AG10803 (cell line): ENCODE measurements around the gene RWDD2A.
A peak's percentile ranks its signal among the peaks of the same experiment; 100 is the strongest.
"Not testable (repeated sequence)": the region's sequence is repeated elsewhere in the genome, so short reads cannot be mapped to it uniquely, and the experiment has no call there.

Experiments used
- DNase-seq: peaks from one replicate; pipeline ENCODE4 v3.0.0; 2010; ENCODE audit warnings: low read depth
- H3K4me3 ChIP-seq: 2 replicates; pipeline ENCODE4 v1.5.1; 2011; ENCODE audit warnings: mild to moderate bottlenecking, low read length, control low read depth
- CTCF ChIP-seq: conservative IDR thresholded peaks from 2 replicates; pipeline ENCODE4 v1.5.1; 2011; ENCODE audit warnings: mild to moderate bottlenecking, low read length, control low read depth, inconsistent platforms

RWDD2A gene

DNA sequence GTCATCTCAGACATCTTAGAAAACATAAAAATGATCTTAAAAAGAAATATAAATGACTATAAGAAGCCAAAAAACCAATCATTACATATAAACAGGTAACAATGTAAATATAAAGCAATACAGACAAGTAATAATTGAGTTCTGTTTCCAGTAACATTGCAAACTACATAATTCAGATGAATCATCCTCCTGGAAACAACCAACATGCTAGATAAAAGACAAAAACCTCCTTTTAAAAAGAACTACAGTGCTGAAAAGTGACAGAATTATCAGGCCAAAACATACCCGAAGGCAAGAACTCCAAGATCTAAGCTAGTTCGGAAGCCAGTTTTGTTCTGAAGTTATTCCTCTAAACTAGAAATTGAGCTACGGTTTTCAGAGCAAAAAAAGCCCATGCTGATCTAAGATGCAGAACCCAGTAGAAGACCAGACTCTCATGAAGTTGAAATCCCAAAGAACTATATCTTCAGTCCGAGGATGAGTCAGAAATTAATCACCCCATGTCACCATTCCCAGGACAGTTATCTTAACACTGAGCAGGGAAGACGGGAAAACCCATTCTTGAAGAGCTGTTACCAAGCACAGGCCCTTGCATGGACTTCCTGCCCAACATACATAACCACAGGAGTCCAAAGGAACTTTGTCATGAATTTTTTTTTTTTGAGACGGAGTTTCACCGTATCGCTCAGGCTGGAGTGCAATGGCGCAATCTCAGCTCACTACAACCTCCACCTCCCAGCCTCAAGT lies 9.9 kb upstream of the RWDD2A start:
- peak; percentile 90 for DNase-seq

DNA sequence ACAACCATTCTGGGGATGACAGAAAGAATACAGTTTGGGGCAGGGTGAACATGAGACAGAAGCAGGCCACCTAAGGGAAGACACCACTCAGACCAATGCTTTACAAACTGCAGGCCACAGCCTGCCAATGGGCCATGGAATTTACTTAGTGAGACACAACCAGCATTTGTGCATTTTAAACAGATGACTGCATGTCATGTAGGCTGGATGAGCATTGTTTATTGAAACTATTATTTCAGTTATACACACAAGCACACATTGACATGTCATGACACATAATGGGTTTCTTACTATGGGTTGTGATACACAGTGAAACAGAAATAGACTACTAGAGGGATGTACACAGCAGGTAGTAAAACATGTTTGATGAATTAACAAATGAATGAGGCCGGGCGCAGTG lies 8.1 kb upstream of the RWDD2A start:
- no peak for DNase-seq
- H3K4me3 ChIP-seq: no peak overlapping the region
- no peak for TF ChIP-seq CTCF

More for the DNA sequence above, 9.9 kb upstream of the RWDD2A start:
- no peak for TF ChIP-seq CTCF
- no peak overlapping the region for H3K4me3 ChIP-seq

GRCh38 chr6:83188501-83188900 lies 4.7 kb upstream of the RWDD2A start:
- H3K4me3 ChIP-seq: no peak overlapping the region
- no peak for DNase-seq
- no peak for TF ChIP-seq CTCF

GRCh38 chr6:83190626-83191025 lies 2.5 kb upstream of the RWDD2A start:
- no peak for TF ChIP-seq CTCF
- no peak for DNase-seq
- no peak overlapping the region for H3K4me3 ChIP-seq

DNA sequence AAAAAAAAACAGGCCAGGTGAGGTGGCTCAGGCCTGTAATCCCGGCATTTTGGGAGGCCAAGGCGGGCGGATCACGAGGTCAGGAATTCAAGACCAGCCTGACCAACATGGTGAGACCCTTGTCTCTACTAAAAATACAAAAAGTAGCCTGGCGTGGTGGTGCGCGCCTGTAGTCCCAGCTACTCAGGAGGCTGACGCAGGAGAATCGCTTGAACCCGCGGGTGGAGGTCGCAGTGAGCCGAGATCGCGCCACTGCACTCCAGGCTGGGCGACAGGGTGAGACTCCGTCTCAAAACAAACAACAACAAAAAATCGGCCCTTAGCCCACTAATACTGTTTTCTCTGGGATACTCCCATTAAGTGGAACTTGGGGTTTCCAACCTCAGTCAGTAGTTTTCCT lies 1.2 kb upstream of the RWDD2A start:
- not testable (repeated sequence) for DNase-seq
- peak overlapping the region; percentile 86 for H3K4me3 ChIP-seq

DNA sequence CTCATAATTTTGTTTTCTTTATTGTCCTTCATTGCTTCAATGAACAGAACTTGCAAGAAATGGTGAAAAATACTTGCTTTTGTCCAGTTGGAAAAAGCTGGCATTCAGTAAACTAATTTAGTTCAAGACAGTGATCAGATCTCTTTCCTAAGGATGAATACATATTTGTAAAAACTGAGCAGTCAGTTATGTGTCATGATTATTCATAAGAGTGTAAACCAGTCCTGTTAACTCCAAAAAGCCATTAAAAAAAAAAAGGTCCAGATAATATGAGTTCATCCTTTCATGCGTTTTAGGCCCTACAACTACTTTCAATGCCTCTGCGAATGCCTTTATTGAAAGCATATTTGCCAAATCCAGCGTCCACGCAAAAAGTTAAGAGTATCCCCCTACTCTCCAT lies 701 bp upstream of the RWDD2A start:
- peak overlapping the region; percentile 86 for H3K4me3 ChIP-seq
- peak; percentile 16 for DNase-seq
- no peak for TF ChIP-seq CTCF

DNA sequence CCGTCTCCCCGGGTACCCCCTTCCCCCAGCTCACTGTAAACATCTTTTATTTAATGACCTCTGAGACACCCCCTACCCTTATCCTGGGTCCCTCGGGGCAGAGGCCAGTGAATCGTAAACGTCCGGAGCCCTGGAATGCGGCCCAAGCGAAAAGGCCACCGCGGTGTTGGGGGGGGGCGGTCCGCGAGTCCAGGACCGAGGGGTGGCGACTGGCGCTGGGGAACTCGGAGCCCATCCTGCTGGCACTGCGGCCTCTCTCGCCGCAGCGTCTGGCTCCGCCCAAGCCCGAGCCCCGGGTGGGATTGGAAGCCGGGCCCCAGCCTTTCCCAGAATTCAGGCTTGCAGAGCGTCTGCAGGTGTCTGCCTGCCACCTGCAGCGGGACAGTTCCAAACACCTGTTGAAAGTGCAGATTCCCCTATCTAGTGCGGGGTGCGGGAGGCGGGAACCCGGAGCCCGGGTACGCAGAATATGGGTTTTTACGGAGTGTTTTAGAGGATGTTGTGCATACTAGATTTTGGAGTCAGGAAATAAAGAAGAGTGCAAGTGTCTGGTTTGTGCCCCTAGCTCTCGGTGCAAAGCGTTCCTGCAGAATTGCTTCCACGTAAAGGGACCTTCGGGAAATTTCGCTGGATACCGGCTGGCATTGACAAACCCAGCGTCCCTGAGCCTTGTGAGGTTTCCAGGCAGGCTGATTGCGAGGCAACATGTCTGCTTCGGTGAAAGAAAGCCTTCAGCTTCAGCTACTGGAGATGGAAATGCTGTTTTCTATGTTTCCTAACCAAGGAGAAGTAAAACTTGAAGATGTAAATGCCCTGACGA lies 800 bp downstream of the RWDD2A start:
- peak; percentile 21 for DNase-seq
- no peak for TF ChIP-seq CTCF
- peak overlapping the region; percentile 86 for H3K4me3 ChIP-seq
